ENCODE results near the gene WDTC1. TPM values are rescaled to one million over a fixed set of nuclear protein-coding genes. Genes with fewer than 3 reads are reported as not detected.
"Not testable (repeated sequence)": the region's sequence is repeated elsewhere in the genome, so short reads cannot be mapped to it uniquely, and the experiment has no call there.

Gene WDTC1
- total RNA-seq, 2 donors from 2014 or later, result 20.4 to 29.7 TPM

GRCh38 chr1:27275696-27276095 is 41.3 kb downstream of the WDTC1 start:
- Mint-ChIP-seq H3K4me3 (no peak overlapping the region), H3K9me3 (no peaks in the 10 kb centered on the region), H3K27me3 (no peaks in the 10 kb centered on the region), H3K4me1 (no peaks in the 10 kb centered on the region), H3K36me3 (ENCODE audit: low read depth) (peaks cover 25% of the 10 kb centered on the region), H3K27ac (no peak overlapping the region)
- no peak for ATAC-seq (replicated peaks)

DNA sequence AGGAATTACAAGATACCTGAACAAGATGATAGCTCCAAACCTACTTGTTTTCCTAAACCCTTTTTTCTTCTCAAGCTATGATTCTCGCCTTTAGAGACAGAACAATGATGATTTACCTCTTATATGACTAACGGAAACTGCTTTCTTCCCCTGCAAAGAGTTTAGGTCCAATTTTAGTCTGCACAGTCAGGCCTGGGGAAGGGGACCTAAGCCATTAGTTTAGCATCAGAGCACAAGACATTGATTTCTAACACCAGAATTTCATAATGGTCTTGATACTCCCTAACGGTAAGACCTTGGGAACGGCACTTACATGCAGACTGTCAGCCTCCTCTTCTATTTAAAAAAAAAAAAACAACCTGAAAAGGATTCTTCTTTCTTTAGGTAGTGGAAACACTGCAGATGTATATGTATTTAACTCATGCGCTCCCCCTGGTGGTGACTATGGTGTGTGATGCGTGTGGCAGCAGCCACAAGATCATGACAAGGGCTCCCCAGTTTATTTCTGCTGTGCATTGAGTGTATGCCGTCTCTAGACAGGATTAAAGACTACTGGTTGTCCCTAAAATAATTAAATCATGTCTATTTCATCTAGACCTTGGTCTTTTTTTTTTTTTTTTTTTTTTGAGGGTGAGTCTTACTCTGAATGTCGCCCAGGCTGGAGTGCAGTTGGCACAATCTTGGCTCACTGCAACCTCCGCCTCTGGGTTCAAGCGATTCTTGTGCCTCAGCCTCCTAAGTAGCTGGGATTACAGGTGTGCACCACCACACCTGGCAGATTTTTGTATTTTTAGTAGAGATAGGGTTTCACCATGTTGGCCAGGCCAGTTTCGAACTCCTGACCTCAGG is 50.2 kb downstream of the WDTC1 start:
- peak; percentile 94 for ATAC-seq (replicated peaks)
- Mint-ChIP-seq H3K9me3 (no peaks in the 10 kb centered on the region), H3K27ac (no peak overlapping the region)

GRCh38 chr1:27285274-27285660 is 50.8 kb downstream of the WDTC1 start:
- Mint-ChIP-seq H3K4me3 (no peak overlapping the region), H3K36me3 (ENCODE audit: low read depth) (peaks cover 42% of the 10 kb centered on the region), H3K9me3 (no peaks in the 10 kb centered on the region), H3K4me1 (no peaks in the 10 kb centered on the region), H3K27me3 (no peaks in the 10 kb centered on the region), H3K27ac (no peak overlapping the region)
- no peak for ATAC-seq (replicated peaks)

More for the DNA sequence above, 50.2 kb downstream of the WDTC1 start:
- Mint-ChIP-seq H3K27me3 (no peaks in the 10 kb centered on the region), H3K4me3 (no peak overlapping the region), H3K36me3 (ENCODE audit: low read depth) (peaks cover 38% of the 10 kb centered on the region), H3K4me1 (no peaks in the 10 kb centered on the region)

DNA sequence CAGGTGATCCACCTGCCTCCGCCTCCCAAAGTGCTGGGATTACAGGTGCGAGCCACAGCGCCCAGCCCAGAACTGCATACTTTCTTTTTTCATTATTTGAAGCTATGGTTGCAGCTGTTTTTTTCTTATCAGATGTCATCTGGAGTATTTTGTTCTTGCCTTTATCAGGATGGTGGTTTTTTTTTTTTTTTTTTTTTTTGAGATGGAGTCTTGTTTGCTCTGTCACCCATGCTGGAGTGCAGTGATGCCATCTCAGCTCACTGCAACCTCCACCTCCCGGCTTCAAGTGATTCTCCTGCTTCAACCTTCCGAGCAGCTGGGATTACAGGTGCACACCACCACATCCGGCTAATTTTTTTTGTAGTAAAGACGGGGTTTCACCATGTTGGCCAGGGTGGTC is 51.4 kb downstream of the WDTC1 start:
- not testable (repeated sequence) for H3K9me3 Mint-ChIP-seq; H3K27ac Mint-ChIP-seq; H3K27me3 Mint-ChIP-seq; H3K4me3 Mint-ChIP-seq; ATAC-seq (replicated peaks); H3K4me1 Mint-ChIP-seq
- H3K36me3 Mint-ChIP-seq (ENCODE audit: low read depth), result peaks cover 48% of the 10 kb centered on the region

GRCh38 chr1:27289125-27289524 is 54.7 kb downstream of the WDTC1 start:
- H3K27me3 Mint-ChIP-seq; H3K27ac Mint-ChIP-seq; H3K4me3 Mint-ChIP-seq; H3K9me3 Mint-ChIP-seq; ATAC-seq (replicated peaks); H3K4me1 Mint-ChIP-seq: not testable (repeated sequence)
- H3K36me3 Mint-ChIP-seq (ENCODE audit: low read depth), result peaks cover 53% of the 10 kb centered on the region

GRCh38 chr1:27290581-27290980 is 56.1 kb downstream of the WDTC1 start:
- no peaks in the 10 kb centered on the region for H3K4me1 Mint-ChIP-seq
- H3K27ac Mint-ChIP-seq, result no peak overlapping the region
- no peaks in the 10 kb centered on the region for H3K27me3 Mint-ChIP-seq
- peaks cover 56% of the 10 kb centered on the region for H3K36me3 Mint-ChIP-seq (ENCODE audit: low read depth)
- H3K4me3 Mint-ChIP-seq, result no peak overlapping the region
- H3K9me3 Mint-ChIP-seq, result no peaks in the 10 kb centered on the region
- ATAC-seq (replicated peaks), result no peak

GRCh38 chr1:27292106-27292505 is 57.7 kb downstream of the WDTC1 start:
- Mint-ChIP-seq H3K4me1 (no peaks in the 10 kb centered on the region), H3K36me3 (ENCODE audit: low read depth) (peaks cover 60% of the 10 kb centered on the region), H3K9me3 (no peaks in the 10 kb centered on the region), H3K27ac (no peak overlapping the region), H3K27me3 (no peaks in the 10 kb centered on the region), H3K4me3 (no peak overlapping the region)
- no peak for ATAC-seq (replicated peaks)

DNA sequence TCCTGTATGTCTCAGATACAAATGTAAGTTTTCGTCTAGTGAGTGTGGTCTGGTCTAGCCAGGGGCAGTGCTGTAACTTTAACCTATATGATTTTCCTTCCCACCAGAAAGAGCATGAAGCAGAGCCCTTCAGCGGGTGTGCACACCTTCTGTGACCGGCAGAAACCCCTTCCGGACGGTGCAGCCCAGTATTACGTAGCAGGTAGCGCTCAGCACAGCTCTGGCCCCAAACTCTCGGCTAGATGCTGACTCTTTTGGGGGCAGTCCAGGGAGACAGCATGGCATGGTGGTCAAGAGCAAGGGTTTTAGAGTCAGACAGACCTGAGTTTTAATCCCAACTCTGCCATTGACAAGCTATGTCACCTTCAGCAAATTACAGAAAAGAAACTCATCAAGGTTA is 59.5 kb downstream of the WDTC1 start:
- Mint-ChIP-seq H3K27ac (no peak overlapping the region), H3K9me3 (no peaks in the 10 kb centered on the region), H3K36me3 (ENCODE audit: low read depth) (peaks cover 59% of the 10 kb centered on the region), H3K4me3 (no peak overlapping the region), H3K4me1 (no peaks in the 10 kb centered on the region), H3K27me3 (no peaks in the 10 kb centered on the region)
- no peak for ATAC-seq (replicated peaks)

DNA sequence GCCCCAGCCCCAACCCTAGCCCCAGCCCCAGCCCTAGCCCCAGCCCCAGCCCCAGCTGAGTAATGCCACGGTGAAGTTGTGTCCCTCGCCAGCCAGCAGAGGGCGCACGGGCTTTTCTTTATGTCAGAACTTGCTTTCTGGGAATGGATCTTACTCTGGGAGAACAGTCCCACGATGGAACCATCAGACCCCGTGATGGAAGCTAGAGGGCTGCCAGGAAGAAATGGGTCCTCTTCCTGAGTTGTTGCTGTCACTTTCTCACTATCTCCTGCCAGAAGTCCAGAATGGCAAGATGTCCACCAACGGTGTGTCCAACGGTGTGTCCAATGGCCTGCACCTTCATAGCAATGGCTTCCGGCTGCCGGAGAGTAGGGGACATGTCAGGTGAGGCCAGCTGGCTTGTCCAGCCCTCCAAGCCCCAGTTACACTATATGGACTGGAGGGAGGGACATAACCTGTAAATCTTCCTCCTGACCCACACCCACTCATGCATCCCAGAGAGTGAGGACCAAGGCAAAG is 62.4 kb downstream of the WDTC1 start:
- H3K27ac Mint-ChIP-seq, result no peak overlapping the region

DNA sequence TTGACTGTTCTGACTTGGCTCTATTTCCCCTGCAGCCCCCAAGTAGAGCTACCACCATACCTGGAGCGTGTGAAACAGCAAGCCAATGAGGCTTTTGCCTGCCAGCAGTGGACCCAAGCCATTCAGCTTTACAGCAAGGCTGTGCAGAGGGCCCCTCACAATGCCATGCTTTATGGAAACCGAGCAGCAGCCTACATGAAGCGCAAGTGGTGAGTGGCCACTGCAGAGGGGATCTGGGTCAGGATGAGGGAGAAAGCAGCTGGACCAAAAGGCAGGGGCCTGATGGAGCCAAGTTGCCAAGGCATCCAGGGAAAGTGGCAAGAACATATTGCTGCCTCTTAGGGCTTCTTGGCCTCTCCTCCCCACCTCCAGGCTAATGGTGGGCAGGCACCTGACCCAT is 63.5 kb downstream of the WDTC1 start:
- H3K4me3 Mint-ChIP-seq, result no peak overlapping the region
- no peak overlapping the region for H3K27ac Mint-ChIP-seq
- no peaks in the 10 kb centered on the region for H3K27me3 Mint-ChIP-seq
- H3K36me3 Mint-ChIP-seq (ENCODE audit: low read depth), result peaks cover 49% of the 10 kb centered on the region
- H3K9me3 Mint-ChIP-seq, result no peaks in the 10 kb centered on the region
- ATAC-seq (replicated peaks), result no peak
- H3K4me1 Mint-ChIP-seq, result no peaks in the 10 kb centered on the region

More for the DNA sequence above, 62.4 kb downstream of the WDTC1 start:
- Mint-ChIP-seq H3K36me3 (ENCODE audit: low read depth) (peaks cover 57% of the 10 kb centered on the region), H3K27me3 (no peaks in the 10 kb centered on the region), H3K4me3 (no peak overlapping the region), H3K4me1 (no peaks in the 10 kb centered on the region), H3K9me3 (no peaks in the 10 kb centered on the region)
- ATAC-seq (replicated peaks), result peak; percentile 67

- no peaks in the 10 kb centered on the region for H3K27me3 Mint-ChIP-seq
- no peaks in the 10 kb centered on the region for H3K4me1 Mint-ChIP-seq
Observed at GRCh38 chr1:27298632-27299384, 64.4 kb downstream of the WDTC1 start.

GRCh38 chr1:27299385-27300271 is 65.2 kb downstream of the WDTC1 start:
- no peaks in the 10 kb centered on the region for H3K27me3 Mint-ChIP-seq
- H3K9me3 Mint-ChIP-seq, result no peaks in the 10 kb centered on the region

More at GRCh38 chr1:27298632-27299384, 64.4 kb downstream of the WDTC1 start:
- Mint-ChIP-seq H3K36me3 (ENCODE audit: low read depth) (peaks cover 45% of the 10 kb centered on the region), H3K27ac (no peak overlapping the region), H3K9me3 (no peaks in the 10 kb centered on the region), H3K4me3 (no peak overlapping the region)
- no peak for ATAC-seq (replicated peaks)

DNA sequence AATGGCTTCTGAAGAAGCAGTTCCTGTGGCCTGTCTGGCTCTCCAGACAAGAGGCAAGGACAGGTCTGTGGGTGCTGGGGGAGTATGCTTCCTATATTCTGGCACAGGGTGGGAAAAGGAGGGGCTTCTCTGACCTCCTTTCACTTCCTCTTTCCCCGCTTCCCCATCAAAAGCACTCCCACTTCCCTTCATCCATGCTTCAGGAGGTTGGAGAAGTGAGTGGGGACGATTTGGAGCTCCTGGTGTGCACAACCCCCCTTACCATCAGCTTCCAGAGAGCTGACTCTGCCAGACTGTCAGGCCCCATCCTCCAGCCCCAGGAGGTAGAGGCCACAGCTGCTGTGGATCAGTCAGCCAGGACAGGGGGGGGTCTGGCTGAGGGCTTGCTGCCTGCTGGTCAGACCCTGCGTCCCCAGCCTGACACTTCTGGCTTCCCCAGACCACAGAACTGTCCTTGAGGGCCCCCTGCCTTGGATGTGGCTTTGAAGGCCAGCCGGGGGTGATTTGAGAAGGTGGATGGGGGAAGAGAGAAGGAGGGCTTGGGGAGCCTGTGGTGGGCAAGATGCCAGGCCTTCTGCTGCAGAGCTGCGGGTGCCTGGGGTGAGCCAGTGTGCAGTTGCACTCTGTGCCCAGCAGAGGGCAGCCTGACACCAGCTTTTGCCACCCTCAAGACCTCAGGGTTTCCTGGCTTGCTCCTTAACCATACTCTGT is 66.1 kb downstream of the WDTC1 start:
- H3K36me3 Mint-ChIP-seq (ENCODE audit: low read depth), result peaks cover 29% of the 10 kb centered on the region
- no peak overlapping the region for H3K27ac Mint-ChIP-seq
- peak; percentile 92 for ATAC-seq (replicated peaks)
- no peaks in the 10 kb centered on the region for H3K27me3 Mint-ChIP-seq
- no peak overlapping the region for H3K4me3 Mint-ChIP-seq
- no peaks in the 10 kb centered on the region for H3K4me1 Mint-ChIP-seq
- no peaks in the 10 kb centered on the region for H3K9me3 Mint-ChIP-seq

More at GRCh38 chr1:27299385-27300271, 65.2 kb downstream of the WDTC1 start:
- Mint-ChIP-seq H3K4me1 (no peaks in the 10 kb centered on the region), H3K4me3 (no peak overlapping the region), H3K36me3 (ENCODE audit: low read depth) (peaks cover 36% of the 10 kb centered on the region), H3K27ac (no peak overlapping the region)
- ATAC-seq (replicated peaks), result no peak

- no peak for ATAC-seq (replicated peaks)
- H3K27ac Mint-ChIP-seq, result no peak overlapping the region
- no peaks in the 10 kb centered on the region for H3K9me3 Mint-ChIP-seq
- peaks cover 23% of the 10 kb centered on the region for H3K36me3 Mint-ChIP-seq (ENCODE audit: low read depth)
- H3K27me3 Mint-ChIP-seq, result no peaks in the 10 kb centered on the region
- no peaks in the 10 kb centered on the region for H3K4me1 Mint-ChIP-seq
- H3K4me3 Mint-ChIP-seq, result no peak overlapping the region
Observed at GRCh38 chr1:27301052-27301422, 66.6 kb downstream of the WDTC1 start.
